NCI-H69 (cell line): ENCODE measurements around the gene ATAD3B.
"Not testable (repeated sequence)": the region's sequence is repeated elsewhere in the genome, so short reads cannot be mapped to it uniquely, and the experiment has no call there.

Source experiments
- DNase-seq: peaks from one replicate; lab custom pipeline; 2025; lab: John Stamatoyannopoulos, UW

ATAD3B gene

GRCh38 chr1:1513675-1514074 is 42.1 kb downstream of the ATAD3B start:
- DNase-seq = not testable (repeated sequence)

GRCh38 chr1:1514376-1514775 is 42.8 kb downstream of the ATAD3B start:
- not testable (repeated sequence) for DNase-seq

DNA sequence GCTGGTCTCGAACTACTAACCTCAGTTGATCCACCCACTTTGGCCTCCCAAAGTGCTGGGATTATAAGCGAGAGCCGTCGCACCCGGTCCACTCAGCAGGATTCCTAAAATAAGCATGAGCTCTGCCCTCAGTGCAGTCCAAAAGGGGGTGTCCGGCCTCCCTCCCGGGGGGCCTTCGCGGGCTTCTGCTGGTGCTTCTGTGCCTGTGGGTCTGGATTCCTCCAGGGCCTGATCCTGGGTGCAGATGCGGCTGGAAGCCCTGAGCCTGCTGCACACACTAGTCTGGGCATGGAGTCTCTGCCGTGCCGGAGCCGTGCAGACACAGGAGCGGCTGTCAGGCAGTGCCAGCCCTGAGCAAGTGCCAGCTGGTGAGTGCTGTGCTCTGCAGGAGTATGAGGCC is 45.4 kb downstream of the ATAD3B start:
- DNase-seq = not testable (repeated sequence)

DNA sequence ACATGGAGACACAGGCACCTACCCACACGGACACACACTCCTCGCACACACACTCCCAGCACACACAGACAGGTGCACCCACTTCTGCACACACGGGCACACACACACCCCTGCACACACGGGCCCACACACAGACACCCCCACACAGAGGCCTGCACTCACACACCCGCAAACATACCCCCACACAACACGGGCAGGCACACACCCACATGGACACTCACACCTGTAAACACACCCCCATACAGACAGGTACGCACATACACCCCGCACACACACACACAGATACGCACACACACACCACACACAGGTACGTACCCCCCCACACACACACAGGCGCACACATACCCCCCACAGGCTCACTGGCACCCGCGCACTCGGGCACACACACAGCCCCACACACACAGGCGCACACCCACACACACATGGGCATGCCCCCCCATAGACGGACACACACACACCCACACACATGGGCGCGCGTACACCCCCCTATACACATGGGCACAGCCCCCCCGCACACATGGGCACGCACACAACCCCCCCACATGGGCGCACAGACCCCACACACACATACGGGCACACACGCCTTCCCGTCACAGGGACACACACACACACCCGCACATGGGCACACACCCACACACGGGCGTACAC is 46.5 kb downstream of the ATAD3B start:
- no peak for DNase-seq

GRCh38 chr1:1518621-1519007 is 47.0 kb downstream of the ATAD3B start:
- DNase-seq = not testable (repeated sequence)

DNA sequence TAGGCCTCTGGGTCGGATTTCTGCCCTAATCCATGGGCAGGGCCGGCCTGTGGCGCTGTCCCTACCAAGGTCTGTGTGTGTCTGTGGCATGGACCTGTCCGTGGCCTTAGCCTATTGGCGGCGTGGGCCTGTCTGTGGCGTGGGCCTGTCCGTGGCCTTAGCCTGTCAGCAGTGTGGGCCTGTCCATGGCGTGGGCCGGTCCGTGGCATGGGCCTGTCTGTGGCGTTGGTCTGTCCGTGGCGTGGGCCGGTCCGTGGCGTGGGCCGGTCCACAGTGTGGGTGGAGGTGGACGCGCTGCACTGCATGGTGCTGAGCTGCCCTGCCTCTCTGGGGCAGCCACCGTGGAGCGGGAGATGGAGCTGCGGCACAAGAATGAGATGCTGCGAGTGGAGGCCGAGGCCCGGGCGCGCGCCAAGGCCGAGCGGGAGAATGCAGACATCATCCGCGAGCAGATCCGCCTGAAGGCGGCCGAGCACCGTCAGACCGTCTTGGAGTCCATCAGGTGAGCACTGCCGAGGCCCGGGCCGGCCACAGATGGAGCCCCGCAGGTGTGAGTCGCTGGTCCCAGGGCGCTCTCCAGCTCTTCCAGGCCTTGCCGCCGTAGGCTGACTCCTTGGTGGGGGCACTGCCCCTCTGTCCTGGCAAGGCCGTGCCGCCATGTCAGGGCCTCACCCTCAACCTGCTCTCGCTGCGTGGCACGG is 48.4 kb downstream of the ATAD3B start:
- DNase-seq = not testable (repeated sequence)

GRCh38 chr1:1521331-1521730 is 49.8 kb downstream of the ATAD3B start:
- DNase-seq = no peak

- DNase-seq = not testable (repeated sequence)
Observed at GRCh38 chr1:1522536-1522935, 51.0 kb downstream of the ATAD3B start.

- not testable (repeated sequence) for DNase-seq
Observed at GRCh38 chr1:1523226-1523625, 51.7 kb downstream of the ATAD3B start.

- DNase-seq = not testable (repeated sequence)
Observed at GRCh38 chr1:1523651-1524050, 52.1 kb downstream of the ATAD3B start.

DNA sequence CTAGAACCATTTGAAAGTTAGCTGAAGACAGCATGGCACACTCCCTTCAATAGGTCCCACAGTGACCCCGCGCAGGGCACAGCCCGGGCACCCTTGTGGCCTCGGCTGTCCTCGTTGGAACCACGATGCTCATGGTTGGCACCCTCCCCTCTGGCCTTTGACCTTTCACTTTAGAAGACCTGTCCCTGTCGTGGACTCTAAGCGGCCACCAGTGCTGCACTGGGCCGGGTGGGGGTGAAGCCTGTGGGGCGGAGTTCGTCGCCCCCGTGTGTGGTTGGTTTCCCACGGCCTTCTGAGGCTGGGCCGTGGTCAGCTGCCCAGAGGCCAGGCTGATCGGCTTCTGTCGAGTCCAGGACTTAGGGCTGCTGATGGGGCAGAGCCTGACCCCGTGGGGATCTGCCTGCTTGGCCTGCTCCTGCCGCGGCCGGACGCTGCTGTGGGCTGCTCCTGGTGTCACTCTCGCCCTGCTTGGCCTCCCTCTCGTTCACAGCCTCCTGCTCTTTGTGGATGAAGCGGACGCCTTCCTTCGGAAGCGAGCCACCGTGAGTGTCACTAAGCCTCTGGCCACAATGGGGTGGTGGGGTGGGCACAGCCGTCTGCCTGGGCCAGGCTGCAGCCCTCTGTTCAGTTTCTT is 53.3 kb downstream of the ATAD3B start:
- DNase-seq = not testable (repeated sequence)

DNA sequence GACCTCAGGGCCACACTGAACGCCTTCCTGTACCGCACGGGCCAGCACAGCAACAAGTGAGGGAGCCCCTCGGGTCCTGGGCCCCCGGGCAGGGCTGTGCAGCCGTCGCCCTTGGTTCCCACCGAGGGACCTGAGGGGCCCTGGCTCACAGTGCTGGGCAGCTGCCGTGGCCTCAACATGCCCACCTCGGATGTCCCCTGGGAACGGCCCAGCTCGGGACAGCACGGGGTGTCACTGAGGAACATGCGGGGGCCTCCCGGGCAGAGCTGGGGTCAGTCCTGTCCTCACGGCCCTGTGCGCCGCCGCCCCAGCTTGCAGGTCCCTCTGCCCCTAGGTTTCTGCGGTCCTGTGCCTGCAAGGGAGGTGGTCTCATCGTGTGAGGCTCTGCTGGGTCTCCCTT is 54.9 kb downstream of the ATAD3B start:
- DNase-seq = not testable (repeated sequence)

DNA sequence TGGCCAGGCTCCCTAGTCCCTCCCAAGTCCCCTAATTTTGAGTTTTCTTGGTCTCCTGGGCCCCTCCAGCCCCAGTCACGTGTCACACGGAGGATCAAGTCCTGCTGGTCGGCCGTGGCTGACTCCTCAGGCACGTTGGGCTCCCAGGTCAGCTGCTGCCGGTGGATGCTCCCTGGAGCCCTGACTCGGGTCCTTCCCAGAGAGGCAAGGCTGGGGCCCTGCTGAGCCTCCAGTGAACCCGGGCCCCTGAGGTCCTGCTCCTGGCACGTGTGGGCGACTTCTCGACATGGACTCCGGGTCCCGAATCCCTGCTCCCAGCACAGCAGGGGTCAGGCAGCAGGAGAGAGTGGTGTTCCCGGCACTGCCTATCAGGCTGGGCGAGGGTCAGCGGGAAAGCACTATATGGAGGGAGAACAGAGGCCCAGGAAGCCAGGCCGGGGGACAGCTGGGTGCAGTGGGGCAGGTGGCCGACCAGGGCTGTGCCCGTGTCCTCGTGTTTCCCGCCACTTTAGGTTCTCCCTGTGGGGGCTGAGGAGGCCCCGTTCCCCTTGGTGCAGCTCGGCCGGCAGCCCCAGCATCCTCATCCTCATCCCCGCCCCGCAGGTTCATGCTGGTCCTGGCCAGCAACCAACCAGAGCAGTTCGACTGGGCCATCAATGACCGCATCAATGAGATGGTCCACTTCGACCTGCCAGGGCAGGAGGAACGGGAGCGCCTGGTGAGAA is 55.7 kb downstream of the ATAD3B start:
- DNase-seq = no peak

DNA sequence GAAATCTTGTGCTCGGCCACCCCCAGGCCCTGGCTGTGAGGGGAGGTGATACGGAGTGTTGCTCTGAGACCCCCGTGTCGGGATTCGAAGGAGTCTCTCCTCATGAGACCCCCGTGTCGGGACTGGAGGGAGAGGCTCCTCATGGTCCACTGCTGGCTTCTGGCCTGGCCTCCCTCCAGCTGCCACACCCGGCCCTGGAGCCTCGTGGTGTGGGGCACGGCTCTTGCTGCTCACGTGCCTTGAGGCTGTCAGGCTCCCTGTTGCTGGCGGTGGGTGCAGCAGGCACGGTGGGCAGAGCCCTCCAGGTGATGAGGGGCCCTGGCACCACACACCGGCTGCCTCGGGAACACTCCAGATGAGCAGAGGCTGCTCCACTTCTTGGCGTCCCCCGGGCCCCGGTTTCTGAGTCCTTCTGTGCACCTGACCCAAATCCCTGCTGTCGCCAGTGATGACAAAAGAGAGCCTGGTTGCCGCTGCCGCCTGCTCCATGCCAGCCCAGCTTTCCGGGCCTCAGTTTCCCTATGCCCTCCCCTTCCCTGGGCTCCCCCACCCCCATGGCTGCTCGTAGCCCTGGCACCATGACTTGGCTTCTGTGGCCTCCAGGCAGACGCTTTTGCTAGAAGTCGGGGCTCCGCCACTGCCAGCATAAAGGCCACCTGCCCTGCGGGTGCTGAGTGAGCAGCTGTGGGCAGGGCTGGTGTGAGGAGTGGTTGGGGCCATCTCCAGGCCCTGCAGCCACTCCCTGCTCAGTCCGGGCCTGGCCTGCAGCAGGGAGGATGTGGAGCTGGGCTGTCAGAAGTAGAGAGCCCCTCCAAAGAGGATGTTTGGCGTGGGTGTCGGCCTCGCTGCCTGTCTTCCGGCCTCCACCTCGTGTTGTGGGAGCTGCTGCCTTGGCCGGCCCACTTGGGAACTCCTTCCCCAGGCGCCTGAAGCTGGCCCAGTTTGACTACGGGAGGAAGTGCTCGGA is 57.0 kb downstream of the ATAD3B start:
- no peak for DNase-seq

DNA sequence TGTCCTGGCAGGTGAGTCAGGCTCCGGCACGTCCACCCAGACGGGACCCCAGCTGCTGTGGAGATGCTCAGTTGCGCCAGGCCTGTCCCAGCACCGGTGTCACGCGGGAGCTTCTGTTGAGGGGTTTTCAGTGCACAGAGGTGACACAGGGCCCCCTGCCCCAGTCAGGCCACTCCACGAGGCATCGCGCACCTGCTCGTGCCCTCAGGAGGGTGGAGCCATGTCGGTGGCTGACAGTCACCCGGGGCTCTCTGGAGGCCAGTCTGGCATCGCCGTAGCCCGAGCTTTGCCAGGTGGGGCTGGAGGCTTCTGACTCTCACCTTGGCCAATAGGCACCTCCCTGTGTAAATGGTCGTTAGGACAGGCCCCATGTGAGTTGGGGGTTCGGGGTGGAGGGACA is 57.8 kb downstream of the ATAD3B start:
- DNase-seq = no peak

GRCh38 chr1:1529936-1530335 is 58.4 kb downstream of the ATAD3B start:
- no peak for DNase-seq

DNA sequence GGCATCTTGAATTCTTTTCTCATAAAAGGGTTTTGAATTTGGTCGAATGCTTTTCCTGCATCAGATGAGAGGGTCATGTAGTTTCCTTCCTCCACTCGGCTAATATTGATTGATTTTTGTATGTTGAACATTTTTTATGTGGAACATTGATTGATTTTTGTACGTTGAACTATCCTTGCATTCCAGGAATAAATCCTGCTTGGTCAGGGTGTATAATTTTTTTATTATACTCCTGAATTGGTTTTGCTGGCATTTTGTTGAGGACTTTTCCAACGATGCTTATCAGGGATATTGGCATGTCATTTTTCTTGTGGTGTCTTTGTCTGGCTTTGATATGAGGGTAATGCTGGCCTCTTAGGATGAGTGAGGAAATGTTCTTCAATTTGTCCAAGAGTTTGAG is 60.4 kb downstream of the ATAD3B start:
- no peak for DNase-seq

DNA sequence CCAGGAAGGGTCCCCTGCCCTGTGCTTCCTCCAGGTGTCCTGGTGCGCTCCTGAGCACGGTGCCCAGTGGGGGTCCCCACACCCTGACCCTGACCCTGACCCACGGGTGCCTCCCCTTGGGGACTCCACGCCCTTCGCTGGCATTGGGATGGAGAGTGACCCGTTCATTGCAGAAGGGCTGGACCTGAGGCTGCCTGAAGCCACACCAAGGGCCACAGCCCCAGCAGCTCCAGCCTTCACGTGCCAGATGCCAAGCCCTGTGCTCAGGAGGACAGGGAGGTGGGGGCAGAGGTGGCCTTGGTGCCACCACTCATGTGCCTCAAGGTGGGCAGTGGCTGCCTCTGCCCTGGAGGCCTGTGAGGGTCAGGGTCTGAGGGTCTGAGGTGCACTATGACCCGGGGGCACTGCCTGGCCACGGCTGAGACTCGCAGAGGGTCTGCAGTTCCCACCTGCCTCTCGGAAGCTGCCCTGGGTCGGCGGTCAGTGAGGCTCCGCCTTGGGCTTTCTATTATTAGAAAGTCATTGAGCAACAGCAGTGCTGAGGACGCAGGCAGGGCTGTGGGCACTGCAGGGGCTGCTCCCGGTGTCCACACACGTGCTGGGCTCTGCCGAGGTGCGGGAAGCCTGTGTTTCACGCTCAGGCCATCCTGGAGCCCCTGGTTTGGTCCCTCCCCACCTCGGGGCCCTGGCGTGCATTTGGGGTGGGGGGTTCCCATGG is 61.8 kb downstream of the ATAD3B start:
- not testable (repeated sequence) for DNase-seq

DNA sequence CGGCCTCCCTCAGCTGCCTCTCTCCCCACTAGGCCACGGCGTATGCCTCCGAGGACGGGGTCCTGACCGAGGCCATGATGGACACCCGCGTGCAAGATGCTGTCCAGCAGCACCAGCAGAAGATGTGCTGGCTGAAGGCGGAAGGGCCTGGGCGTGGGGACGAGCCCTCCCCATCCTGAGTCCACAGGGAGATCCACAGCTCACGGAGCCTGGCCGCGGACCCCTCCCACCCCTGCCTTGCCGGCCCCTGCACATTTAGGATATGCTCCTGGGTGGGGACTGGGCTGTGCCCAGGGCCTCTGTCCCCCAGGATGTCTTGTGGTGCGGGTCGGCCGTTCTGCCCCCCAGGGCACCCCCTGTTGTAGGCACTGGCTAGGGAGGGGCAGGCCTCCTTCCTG is 62.3 kb downstream of the ATAD3B start:
- not testable (repeated sequence) for DNase-seq

GRCh38 chr1:1534401-1535154 is 63.0 kb downstream of the ATAD3B start:
- DNase-seq = no peak
